ENCODE measurements around the gene PTCRA. TPM values are rescaled to one million over a fixed set of nuclear protein-coding genes. Genes with fewer than 3 reads are reported as not detected.
A peak's percentile ranks its signal among the peaks of the same experiment; 100 is the strongest.

PTCRA gene
- total and polyA plus RNA-seq, 2 experiments from 2014 or later = not detected

DNA sequence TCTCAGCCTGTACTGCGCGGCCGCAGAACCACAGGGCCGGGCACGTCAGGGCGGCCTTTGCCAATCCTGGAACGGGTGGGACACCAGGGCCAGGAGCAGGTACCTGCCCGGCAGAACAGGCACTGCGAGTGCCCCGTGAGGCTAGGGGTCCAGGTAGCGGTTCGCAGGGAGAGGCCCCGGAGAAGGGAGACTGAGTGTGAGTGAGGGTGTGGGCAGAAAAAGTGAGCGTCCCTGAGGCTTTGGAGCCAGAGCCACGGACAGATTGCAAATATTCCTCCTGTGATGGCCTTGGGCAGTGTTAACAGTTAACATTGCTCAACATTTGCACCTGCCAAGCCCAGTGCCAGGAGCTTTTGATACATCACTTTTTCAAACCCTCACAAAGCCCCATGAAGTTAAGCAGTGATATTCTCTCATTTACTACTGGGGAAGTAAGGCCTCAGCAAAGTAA is 45.2 kb downstream of the PTCRA start:
- H2AFZ ChIP-seq = peak overlapping the region; percentile 98
- Mint-ChIP-seq H3K4me1 (peaks cover 9% of the 10 kb centered on the region; the same call in 2 of the 3 replicates), H3K9me3 (no peaks in the 10 kb centered on the region), H3K4me3 (peak overlapping the region; percentile 84), H3K27ac (no peak overlapping the region), H3K27me3 (ENCODE audit: insufficient read depth, low read depth, poor library complexity) (peaks cover 25% of the 10 kb centered on the region), H3K36me3 (ENCODE audit: low read depth) (peaks cover 3% of the 10 kb centered on the region; the same call in 2 of the 3 replicates)
- DNase-seq (ENCODE audit: low spot score) (no peak), ATAC-seq (no peak)
- H3K27ac ChIP-seq (ENCODE audit: low read depth) = no peak overlapping the region
- H3K79me2 ChIP-seq (replicated peaks; ENCODE audit: insufficient read depth) = no peaks in the 10 kb centered on the region
- peaks cover 24% of the 10 kb centered on the region for H3K27me3 ChIP-seq (ENCODE audit: insufficient read depth)
- H3K4me3 ChIP-seq = peak overlapping the region; percentile 72
- H3K4me2 ChIP-seq = peak overlapping the region; percentile 88
- no peaks in the 10 kb centered on the region; the same call in 1 of the 2 replicates for H3K36me3 ChIP-seq (ENCODE audit: insufficient read depth)
- no peaks in the 10 kb centered on the region for H3K9me2 ChIP-seq (ENCODE audit: insufficient read depth)
- TF ChIP-seq ZNF114 (CRISPR knock-in tag; IDR thresholded peaks at IDR 0.05) = no peak
- TF ChIP-seq EZH2 (IDR thresholded peaks at IDR 0.05; ENCODE audit: low read depth, unreplicated experiment) = no peak
- TF ChIP-seq JUNB (IDR thresholded peaks at IDR 0.05; ENCODE audit: unreplicated experiment) = no peak
- no peak for TF ChIP-seq ZNF462 (CRISPR knock-in tag; IDR thresholded peaks at IDR 0.05)
- TF ChIP-seq STAT1 (IDR thresholded peaks at IDR 0.05; ENCODE audit: unreplicated experiment) = no peak
- TF ChIP-seq CREB1 (CRISPR knock-in tag; IDR thresholded peaks at IDR 0.05; ENCODE audit: low read depth) = no peak
- no peak for TF ChIP-seq REST (IDR thresholded peaks at IDR 0.05; ENCODE audit: unreplicated experiment)
- TF ChIP-seq, protein P1, sequence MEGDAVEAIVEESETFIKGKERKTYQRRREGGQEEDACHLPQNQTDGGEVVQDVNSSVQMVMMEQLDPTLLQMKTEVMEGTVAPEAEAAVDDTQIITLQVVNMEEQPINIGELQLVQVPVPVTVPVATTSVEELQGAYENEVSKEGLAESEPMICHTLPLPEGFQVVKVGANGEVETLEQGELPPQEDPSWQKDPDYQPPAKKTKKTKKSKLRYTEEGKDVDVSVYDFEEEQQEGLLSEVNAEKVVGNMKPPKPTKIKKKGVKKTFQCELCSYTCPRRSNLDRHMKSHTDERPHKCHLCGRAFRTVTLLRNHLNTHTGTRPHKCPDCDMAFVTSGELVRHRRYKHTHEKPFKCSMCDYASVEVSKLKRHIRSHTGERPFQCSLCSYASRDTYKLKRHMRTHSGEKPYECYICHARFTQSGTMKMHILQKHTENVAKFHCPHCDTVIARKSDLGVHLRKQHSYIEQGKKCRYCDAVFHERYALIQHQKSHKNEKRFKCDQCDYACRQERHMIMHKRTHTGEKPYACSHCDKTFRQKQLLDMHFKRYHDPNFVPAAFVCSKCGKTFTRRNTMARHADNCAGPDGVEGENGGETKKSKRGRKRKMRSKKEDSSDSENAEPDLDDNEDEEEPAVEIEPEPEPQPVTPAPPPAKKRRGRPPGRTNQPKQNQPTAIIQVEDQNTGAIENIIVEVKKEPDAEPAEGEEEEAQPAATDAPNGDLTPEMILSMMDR (conservative IDR thresholded peaks at IDR 0.05; ENCODE audit: low read depth in 2 of 2) = no peak
- TF ChIP-seq POLR2AphosphoS5 (IDR thresholded peaks at IDR 0.05; ENCODE audit: low read depth) = no peak
- no peak for TF ChIP-seq ZNF331 (CRISPR knock-in tag; IDR thresholded peaks at IDR 0.05; ENCODE audit: low read depth)
- TF ChIP-seq ETS1 (IDR thresholded peaks at IDR 0.05) = no peak
- TF ChIP-seq EZH2phosphoT487 (IDR thresholded peaks at IDR 0.05; ENCODE audit: unreplicated experiment) = no peak
- no peak for TF ChIP-seq NANOG (IDR thresholded peaks at IDR 0.05; ENCODE audit: borderline replicate concordance)
- H3F3A ChIP-seq (replicated peaks; ENCODE audit: low read depth) = peaks cover 17% of the 10 kb centered on the region; the same call in 1 of the 2 replicates
- H4K20me1 ChIP-seq (replicated peaks; ENCODE audit: insufficient read depth) = no peaks in the 10 kb centered on the region
- H3K4me1 ChIP-seq (ENCODE audit: insufficient read depth) = peaks cover 7% of the 10 kb centered on the region; the same call in 1 of the 2 replicates
